Measurements from ENCODE around the gene KIF1A. TPM values are rescaled to one million over a fixed set of nuclear protein-coding genes. Genes with fewer than 3 reads are reported as not detected.

KIF1A gene
- polyA plus RNA-seq, 1 donor from 2014 or later: 63.4 TPM

- Histone ChIP-seq H2AFZ (ENCODE audit: low read depth, low read length) (no peak overlapping the region), H3K36me3 (ENCODE audit: insufficient read depth, low read length) (no peaks in the 10 kb centered on the region)
Measured at GRCh38 chr2:240795916-240796510, 24.0 kb downstream of the KIF1A start.

GRCh38 chr2:240795454-240795853 lies 24.6 kb downstream of the KIF1A start:
- no peak overlapping the region for H3K4me2 ChIP-seq (ENCODE audit: low read length)
- H2AFZ ChIP-seq (ENCODE audit: low read depth, low read length): no peak overlapping the region
- H3K79me2 ChIP-seq (replicated peaks; ENCODE audit: insufficient read depth, low read length): peaks cover 40% of the 10 kb centered on the region
- no peaks in the 10 kb centered on the region for H3K27me3 ChIP-seq (ENCODE audit: insufficient read depth, low read depth, low read length)
- H3K4me3 ChIP-seq (ENCODE audit: low read length): no peak overlapping the region
- H3K9ac ChIP-seq (ENCODE audit: low read length): no peak overlapping the region
- TF ChIP-seq MXI1 (conservative IDR thresholded peaks at IDR 0.05; ENCODE audit: poor library complexity, severe bottlenecking) (no peak), EZH2 (IDR thresholded peaks at IDR 0.05; ENCODE audit: borderline replicate concordance, insufficient read depth, low read length, poor library complexity, severe bottlenecking) (no peak)
- no peaks in the 10 kb centered on the region for H3K9me3 ChIP-seq (ENCODE audit: low read length)
- no peak overlapping the region for H3K27ac ChIP-seq (ENCODE audit: low read length)
- H3K36me3 ChIP-seq (ENCODE audit: insufficient read depth, low read length): no peaks in the 10 kb centered on the region
- peaks cover 32% of the 10 kb centered on the region for H4K20me1 ChIP-seq (ENCODE audit: insufficient read depth)
- no peaks in the 10 kb centered on the region for H3K9me2 ChIP-seq (ENCODE audit: insufficient read depth, low read length)
- H3F3A ChIP-seq (ENCODE audit: insufficient read depth, low read length, poor library complexity, severe bottlenecking): no peaks in the 10 kb centered on the region

More at GRCh38 chr2:240795916-240796510, 24.0 kb downstream of the KIF1A start:
- Histone ChIP-seq H3K4me2 (ENCODE audit: low read length) (no peak overlapping the region), H4K20me1 (ENCODE audit: insufficient read depth) (peaks cover 27% of the 10 kb centered on the region), H3F3A (ENCODE audit: insufficient read depth, low read length, poor library complexity, severe bottlenecking) (no peaks in the 10 kb centered on the region), H3K9me2 (ENCODE audit: insufficient read depth, low read length) (no peaks in the 10 kb centered on the region), H3K9me3 (ENCODE audit: low read length) (no peaks in the 10 kb centered on the region), H3K9ac (ENCODE audit: low read length) (no peak overlapping the region), H3K27me3 (ENCODE audit: insufficient read depth, low read depth, low read length) (no peaks in the 10 kb centered on the region), H3K27ac (ENCODE audit: low read length) (no peak overlapping the region), H3K79me2 (replicated peaks; ENCODE audit: insufficient read depth, low read length) (peaks cover 45% of the 10 kb centered on the region), H3K4me3 (ENCODE audit: low read length) (no peak overlapping the region)
- TF ChIP-seq EP300 (conservative IDR thresholded peaks at IDR 0.05; ENCODE audit: poor library complexity, severe bottlenecking): no peak
- no peak for TF ChIP-seq POLR2AphosphoS5 (IDR thresholded peaks at IDR 0.05)
- TF ChIP-seq CTCF (IDR thresholded peaks at IDR 0.05; ENCODE audit: poor library complexity, severe bottlenecking): no peak
- TF ChIP-seq TAF1 (IDR thresholded peaks at IDR 0.05; ENCODE audit: low read depth): no peak
- TF ChIP-seq RAD21 (conservative IDR thresholded peaks at IDR 0.05): no peak

GRCh38 chr2:240794178-240794721 lies 25.8 kb downstream of the KIF1A start:
- no peaks in the 10 kb centered on the region for H3K27me3 ChIP-seq (ENCODE audit: insufficient read depth, low read depth, low read length)
- H3F3A ChIP-seq (ENCODE audit: insufficient read depth, low read length, poor library complexity, severe bottlenecking): no peaks in the 10 kb centered on the region
- peaks cover 39% of the 10 kb centered on the region for H4K20me1 ChIP-seq (ENCODE audit: insufficient read depth)
- no peaks in the 10 kb centered on the region for H3K9me2 ChIP-seq (ENCODE audit: insufficient read depth, low read length)
- peaks cover 30% of the 10 kb centered on the region for H3K79me2 ChIP-seq (replicated peaks; ENCODE audit: insufficient read depth, low read length)
- H3K4me2 ChIP-seq (ENCODE audit: low read length): no peak overlapping the region
- TF ChIP-seq REST (IDR thresholded peaks at IDR 0.05; ENCODE audit: borderline replicate concordance) (no peak), RAD21 (conservative IDR thresholded peaks at IDR 0.05) (no peak)
- H3K9ac ChIP-seq (ENCODE audit: low read length): no peak overlapping the region
- H3K27ac ChIP-seq (ENCODE audit: low read length): no peak overlapping the region
- no peak overlapping the region for H3K4me3 ChIP-seq (ENCODE audit: low read length)
- H3K36me3 ChIP-seq (ENCODE audit: insufficient read depth, low read length): no peaks in the 10 kb centered on the region
- H3K9me3 ChIP-seq (ENCODE audit: low read length): no peaks in the 10 kb centered on the region
- H2AFZ ChIP-seq (ENCODE audit: low read depth, low read length): no peak overlapping the region
